GM18499 (cell line): Measurements from ENCODE around the gene INVS.
A peak's percentile ranks its signal among the peaks of the same experiment; 100 is the strongest.
"Not testable (repeated sequence)": the region's sequence is repeated elsewhere in the genome, so short reads cannot be mapped to it uniquely, and the experiment has no call there.

Experiments
- ATAC-seq: cut with Tn5 transposase; IDR thresholded peaks from one replicate; pipeline ENCODE4 v1.9.1; 2021; ENCODE audit warnings: moderate number of reproducible peaks; ENCODE audit not compliant: insufficient read depth, unreplicated experiment

INVS gene

DNA sequence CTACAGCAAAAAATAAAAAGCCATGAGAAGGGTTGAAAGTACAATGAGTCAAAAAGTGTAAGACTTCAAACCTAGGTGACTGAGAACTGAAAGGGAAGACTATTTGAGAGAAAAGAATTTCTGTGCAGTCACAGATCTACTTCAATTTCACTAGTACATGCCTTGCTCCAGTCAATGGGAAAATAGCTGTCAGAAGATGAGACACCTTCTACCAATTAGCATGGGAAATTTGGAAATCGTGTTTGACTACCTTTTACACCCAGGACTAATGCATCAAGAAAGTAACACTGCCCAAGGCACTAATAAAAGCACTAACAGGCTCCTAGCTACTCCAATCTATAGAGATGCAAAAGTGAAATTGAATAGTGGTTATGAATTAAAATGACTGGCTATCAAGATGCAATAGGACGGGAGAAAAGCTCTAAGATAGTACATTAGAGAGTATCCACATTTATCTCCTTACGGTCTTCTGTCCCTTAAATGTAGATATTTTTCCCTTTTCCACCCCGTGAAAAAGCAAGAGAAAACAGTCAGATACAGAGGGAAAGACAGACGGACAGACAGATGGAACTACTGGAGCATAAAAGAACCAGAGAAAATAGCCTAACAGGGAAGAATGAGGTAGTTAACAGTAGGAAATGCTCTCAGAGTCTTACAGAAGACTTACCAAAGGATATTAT lies 15.5 kb upstream of the INVS start:
- ATAC-seq, result no peak

DNA sequence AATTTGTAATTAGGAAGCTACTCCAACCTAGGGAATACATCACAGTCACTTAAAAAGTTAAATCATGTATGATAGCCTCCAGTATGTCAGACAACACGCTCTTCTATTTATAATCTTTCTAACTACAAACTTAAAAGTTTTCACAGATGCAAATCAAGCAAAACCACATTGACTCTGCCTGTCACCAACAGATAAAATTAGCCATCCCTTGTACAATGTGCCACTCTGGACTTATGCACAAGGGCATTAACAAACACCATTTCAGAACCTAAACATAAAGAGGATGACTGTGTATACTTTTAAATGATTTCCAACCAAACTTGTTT lies 15.0 kb upstream of the INVS start:
- no peak for ATAC-seq

DNA sequence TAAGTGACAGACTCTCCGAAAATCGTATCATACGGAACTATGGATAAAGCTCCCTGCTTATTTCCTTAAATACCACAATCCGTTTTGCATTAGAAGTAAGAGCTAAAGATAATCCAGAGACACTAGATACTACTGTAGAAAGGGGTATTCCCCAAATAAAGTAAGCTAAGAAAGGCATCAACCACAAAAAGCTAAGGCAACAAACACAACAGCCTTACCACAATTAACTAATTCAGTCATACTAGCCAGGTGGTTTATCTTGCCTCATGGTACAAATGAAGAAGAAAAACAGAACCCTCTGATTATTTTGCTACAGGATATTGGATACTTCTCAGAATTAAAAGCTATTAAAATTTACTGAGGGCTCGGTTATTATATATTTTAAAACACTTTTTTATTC lies 14.3 kb upstream of the INVS start:
- peak; percentile 84 for ATAC-seq

DNA sequence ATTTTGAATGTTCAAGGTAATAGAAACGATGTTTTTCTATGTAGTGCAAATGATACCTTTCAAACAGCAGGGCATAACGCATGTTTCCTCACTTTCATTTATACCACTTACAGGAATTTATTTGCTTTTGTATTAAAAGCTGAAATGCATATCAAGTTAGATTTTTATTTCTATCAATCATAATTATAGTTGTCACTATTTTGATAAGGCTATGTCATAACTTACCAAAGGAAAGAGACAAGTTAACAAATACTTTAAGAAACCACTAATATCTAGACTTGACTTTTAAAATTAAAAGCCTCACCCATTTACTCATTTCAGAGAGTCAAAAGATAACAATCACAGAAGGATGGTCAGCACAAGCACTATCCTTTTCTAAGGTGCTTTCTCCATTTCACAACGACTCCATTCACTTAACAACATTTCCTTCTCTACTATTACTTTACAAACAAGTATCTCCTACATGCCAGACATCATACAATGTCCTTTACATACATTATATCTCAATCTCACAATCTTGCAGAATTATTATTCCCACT lies 12.9 kb upstream of the INVS start:
- no peak for ATAC-seq

DNA sequence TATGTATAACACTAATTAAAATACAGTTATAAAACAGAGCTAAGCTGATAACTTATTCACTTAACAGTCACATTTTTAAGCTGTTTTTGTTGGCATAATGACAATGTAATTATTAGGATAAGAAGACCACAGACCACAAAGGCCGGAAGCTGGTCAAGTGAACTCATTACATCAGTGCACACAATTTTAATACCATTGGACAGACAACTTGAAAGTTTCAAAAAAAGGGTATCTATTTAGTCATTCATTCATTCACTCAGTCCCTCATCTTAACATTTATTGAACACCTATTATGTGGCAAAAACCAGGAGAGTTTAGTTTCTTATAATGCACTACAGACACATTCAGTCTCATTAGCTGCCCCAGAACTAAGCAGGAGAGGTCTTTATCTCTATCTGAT lies 11.8 kb upstream of the INVS start:
- ATAC-seq, result no peak

DNA sequence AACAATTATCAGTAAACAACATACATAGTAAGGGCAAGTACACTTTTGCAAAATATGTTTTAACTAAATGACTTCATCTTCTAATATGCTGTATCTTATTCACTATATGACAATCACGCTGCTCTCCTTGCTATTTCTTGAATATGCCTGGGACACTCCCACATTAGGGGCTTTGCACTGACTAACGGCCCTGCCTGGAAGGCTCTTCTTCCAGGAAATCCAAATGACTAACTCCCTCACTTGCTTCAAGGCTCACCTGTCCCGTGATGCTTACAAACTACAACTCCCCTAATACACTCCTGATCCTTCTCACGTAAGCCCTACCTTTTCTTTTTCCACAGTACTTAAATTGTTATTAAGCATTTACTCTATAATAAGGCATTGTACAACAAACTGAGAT lies 10.8 kb upstream of the INVS start:
- ATAC-seq, result no peak

DNA sequence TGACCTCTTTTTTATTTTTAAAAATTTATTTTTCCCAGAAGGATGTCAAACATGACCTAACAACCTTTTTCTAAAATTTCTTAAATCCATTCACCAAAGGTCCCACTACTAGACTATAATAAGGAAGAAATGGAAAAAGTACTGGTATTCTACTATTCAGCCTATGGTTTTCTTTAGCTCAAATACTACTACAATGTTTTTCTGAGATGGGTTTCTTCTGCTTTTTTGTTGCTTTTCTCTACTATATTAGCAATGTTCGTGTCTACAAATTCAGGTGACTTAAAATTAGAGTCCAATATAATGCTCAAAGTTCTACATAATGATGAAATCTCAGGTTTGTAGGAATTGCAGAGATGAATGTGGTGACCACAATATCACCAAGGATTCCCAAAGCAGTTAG lies 8.2 kb upstream of the INVS start:
- ATAC-seq, result no peak

DNA sequence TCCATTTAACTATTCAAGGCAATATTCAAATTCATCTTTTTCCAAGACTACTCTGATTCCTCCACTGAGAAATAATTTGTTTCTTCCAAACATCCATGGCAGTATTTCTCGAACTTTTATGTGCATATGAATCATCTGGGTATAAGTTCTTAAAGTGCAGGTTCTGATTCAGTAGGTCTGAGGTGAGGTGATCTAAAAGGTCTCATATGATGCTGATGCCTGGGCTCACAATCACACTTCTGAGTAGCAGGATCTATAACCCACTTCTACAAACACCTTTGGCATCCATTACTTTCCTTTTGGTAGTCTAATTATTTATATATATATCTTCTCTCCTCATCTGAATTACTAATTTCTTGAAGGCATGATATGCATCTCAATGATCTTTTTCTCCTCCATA lies 7.4 kb upstream of the INVS start:
- no peak for ATAC-seq

DNA sequence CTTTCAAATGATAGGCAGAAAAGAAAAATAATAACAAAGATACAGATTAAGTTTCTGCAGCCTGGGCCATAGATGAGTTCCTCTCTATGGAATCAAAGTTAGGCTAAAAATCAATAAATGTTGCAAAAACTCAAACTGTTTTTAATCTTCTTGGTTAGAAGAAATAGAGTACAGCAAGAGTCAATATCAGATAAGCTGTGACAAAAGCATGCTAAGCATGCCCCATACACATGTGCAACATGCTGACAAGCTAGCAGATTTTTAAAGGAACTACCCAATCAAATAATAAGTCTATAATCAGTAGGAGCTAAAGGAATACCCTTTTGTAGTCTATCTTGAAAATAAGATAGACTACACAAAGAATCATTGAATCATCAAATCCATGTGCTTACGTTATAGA lies 7.0 kb upstream of the INVS start:
- no peak for ATAC-seq

DNA sequence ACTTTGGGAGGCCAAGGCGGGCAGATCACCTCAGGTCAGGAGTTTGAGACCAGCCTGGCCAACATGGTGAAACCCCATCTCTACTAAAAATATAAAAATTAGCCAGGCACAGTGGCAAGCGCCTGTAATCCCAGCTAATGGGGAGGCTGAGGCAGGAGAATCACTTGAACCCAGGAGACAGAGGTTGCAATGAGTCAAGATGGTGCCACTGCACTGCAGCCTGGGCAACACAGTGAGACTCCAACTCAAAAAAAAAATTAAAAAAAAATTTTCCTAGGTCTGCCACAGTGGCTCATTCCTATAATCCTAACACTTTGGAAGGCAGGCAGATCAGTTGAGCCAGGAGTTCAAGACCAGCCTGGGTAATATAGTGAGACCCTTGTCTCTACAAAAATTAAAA lies 4.6 kb upstream of the INVS start:
- not testable (repeated sequence) for ATAC-seq

DNA sequence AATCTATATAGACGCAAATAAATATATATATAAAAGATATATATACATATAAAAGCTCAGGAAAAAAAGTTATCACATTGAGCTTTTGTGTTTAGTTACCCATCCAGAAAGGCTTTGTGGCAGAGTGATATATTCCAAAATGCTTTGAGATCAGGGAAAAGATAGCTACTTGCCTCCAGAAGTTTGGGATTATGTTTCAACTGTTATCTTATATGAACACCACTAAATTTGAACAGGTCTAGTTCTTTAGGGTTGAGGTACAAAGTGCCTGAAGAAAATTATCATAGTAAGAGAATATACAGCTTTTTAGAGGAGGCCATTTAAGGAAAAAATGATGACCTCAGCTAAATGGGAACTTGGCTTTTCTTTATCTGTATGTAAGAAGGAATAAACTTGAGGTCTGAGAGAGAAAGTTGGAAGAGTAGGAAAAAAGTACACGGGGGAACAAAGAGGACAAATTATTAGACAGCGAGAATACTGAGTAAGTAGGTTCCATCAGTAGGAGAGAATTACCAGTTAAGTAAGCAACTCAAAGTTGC lies 2.6 kb upstream of the INVS start:
- ATAC-seq, result no peak

DNA sequence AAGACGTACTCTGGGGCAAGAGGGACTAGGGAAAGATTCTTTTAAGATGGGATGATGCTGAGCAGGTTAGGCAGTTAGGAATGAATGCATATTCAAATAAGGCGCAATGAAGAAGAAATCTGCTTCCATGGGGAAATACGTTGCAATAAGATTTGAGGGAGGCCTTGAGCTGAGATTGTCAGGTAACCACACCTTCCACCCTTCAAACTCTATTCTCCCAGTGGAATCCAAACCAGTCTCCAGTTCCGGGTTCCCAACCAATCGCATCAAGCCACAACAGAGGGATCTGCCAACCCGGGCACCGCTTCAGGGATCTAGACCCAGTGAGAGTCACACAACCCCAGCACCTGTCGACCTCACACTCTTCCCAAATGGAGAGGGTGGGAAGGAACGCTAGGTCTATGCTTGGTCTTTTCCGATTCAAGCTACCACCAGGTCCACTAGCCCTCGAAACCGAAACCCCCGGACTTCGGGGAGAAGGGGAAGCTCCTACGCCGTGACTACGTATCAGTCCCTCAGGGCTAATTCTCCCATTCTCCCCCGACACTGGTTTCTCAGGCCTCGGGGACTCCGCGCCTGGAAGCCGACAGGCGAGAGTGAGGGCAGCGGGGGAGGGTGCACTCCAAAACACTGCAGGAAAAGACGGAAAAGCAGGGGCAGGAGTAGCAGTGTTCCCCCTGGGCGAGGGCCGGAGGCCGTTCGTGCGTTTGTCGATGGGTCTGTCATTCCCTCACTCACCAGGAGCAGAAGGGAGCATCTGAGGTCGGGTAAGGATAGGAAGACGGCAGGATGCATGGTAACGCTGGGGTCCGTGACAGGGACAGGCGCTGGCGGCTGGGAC lies 777 bp upstream of the INVS start:
- ATAC-seq, result no peak

DNA sequence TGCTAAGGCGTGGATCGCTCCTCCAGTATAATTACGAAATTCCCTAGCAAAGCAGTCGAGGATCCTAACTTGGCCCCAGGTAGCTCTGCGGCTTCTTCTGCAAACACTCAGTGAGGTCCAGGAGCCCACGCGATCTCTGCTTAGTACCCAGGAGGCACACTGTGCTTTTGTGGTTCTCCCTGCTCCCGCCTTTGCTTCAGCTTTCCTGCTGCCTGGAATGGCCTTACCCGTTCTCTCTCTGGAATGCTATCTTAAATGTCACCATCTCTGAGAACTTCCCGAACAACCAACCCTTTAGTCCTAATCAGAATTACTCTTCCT lies 639 bp downstream of the INVS start:
- no peak for ATAC-seq

DNA sequence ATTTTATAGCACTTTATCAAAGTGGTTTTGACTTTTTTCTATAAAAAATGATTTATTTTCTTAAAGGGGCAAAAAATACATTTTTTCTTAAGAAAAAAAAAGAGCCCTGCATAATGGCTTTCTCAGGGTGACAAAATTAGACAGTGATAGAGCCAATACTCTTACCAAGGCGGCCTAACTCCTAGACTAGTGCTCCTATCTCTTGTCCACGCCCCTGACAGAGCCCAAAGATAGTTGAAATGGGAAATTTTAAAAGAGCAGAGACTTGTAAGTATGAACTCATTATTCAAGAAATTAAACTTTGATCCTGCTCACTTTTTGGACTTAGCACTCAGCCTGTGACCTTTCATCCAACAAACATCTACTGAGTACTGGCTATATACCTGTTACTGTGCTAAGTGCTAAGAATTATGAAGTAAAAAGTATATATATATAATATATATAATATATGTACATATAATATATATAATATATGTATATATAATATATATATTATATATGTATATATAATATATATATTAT lies 1.2 kb downstream of the INVS start:
- no peak for ATAC-seq

DNA sequence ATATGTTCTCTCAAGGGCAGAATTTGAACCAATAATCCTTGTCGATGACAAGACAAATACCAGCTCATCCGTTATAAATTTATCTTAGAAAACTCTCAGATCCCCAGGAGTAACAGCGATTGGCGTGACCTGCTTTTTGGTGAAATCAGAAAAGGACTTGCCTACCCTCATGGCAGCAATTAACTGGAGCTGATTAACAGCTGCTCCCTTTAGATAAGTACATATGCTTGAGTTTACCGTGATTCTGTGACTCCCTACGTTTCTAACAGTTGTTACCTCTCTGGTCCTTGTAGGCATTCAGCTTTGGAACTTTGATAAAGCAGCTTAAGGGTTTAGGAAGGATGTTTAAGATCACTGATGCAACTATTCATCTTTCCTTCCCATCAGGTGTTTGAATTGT lies 2.6 kb downstream of the INVS start:
- ATAC-seq, result no peak

DNA sequence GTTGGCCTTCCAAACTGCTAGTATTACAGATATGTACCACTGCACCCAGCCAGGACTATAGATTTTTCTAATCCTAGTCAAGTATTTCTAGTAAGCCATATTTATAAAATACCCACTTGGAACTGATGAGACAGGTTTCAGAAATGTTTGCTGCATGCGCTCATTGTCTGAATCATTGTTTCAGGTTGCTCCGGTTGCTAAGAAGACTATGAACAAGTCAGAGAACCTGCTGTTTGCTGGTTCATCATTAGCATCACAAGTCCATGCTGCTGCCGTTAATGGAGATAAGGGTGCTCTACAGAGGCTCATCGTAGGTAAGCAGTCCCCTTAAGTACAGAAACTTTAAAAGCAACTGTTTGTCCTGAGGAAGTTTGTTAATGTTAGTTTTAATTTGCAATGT lies 5.3 kb downstream of the INVS start:
- no peak for ATAC-seq

DNA sequence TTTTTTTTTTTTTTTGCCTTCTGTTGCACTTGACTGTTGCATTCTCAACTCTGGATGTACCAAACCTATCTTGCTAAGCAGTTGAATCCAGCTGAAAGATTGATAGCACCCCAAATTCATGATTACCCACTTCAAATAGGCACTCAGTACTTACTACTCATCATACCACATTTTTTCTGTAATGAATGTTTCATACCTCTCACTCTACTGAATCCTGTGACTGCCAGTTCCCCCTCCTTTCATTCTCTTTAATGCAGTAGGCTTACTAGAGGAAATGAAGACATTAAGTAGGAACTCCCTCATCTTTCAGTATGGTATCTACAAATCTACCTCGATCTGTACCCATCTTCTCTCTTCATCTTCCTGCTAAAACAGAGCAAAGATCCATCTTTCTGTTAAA lies 6.8 kb downstream of the INVS start:
- ATAC-seq, result no peak

DNA sequence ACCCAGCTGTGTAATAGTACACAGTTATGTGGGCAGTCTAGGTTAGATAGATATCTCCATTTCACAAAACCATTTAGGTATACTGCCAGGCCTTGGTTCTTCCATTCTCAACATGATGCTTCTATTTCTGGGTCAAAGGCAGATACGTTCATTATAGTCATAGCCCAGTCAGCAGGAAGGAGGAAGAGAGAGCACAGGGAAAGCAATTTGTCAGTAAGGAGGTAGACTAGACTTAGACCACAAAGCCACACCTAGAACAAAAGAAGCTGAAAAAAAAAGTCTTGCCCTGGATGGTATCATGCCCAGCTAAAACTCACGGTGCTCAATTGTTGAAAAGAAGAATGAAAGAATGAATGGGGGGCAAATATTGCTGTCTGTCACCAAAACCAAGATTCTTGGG lies 7.6 kb downstream of the INVS start:
- ATAC-seq, result no peak

DNA sequence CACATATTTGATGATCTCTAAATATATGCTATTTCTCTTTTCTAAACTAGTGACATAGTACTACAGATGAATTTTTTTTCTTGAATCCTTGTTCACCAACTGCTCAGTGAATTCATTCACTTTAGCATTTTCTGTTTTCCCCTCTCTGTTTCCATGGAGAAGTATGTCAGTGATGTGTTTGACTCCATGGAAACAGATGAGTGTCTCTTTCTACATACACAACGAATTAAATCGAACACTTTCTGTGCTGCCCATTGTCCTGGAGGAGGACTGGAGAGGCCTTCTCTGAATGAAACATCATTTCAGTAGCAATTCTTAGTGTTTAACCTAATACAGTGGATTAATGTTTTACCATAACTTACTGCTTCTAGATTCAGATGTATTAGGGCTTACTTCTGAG lies 9.5 kb downstream of the INVS start:
- no peak for ATAC-seq

DNA sequence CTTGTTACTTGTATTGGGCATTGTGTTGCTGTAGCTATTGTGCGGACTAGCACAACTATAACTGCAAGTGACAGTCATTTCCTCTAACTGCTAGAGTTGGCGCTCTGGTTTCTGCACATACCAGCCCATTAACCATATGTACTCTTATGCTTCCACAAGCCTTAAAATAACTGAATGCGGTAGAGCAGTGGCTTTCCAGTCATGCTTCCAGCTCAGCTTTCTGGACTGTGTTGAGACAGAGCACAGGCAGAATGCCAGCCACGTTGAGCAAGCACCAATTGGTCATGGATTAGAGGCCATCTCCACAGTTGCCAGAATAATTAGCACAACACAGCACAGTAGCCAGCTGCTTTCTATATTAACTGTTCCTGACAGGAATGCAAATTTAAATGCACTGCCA lies 12.2 kb downstream of the INVS start:
- ATAC-seq, result no peak

DNA sequence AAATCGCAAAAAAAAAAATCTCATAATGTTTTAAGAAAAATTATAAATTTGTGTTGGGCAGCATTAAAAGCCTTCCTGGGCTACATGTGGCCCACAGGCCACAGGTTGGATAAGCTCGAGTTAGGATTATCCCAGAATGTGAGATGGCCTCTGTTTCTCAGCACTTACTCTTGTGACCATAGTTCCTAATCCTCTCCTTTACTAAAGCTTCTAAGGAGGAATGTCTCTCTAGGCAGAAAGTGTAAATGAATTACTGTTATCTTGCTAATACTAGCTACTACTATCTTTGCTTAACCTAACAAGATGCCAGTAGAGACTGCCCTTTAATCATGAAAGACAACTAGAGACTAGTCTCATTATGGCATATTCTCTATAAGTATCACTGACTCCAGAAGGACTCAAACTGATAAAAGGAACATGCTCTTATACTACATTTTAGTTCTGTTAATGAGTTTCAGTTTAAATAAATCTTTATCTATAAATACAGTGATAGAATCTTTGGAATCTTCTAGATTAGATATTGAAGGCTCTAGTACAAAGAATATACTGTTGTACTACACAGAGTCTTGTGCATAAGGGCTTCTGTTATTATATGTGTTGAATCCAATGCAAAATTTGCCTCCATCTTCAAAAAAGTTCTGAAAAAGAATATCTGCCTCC lies 13.8 kb downstream of the INVS start:
- no peak for ATAC-seq
